Activated T-helper 2 cell treated with anti-CD3 and anti-CD28 coated beads, Interferon-gamma antibody, Interleukin-2, Interleukin-4, amounts not matched to agents 10 μg/mL and 5 μg/mL and 100 μg/mL, durations not matched to agents 14 hours and 24 hours and 36 hours (primary cell): ENCODE data around the gene USP21. TPM values are rescaled to one million over a fixed set of nuclear protein-coding genes. Genes with fewer than 3 reads are reported as not detected.
A peak's percentile ranks its signal among the peaks of the same experiment; 100 is the strongest.

Experiments
- DNase-seq: peaks from one replicate; pipeline ENCODE4 v3.0.0; 2021; ENCODE audit warnings: low spot score
- H3K27ac Mint-ChIP-seq: one replicate; pipeline ENCODE4 v1.8.0; 2021; ENCODE audit warnings: mixed read lengths
- H3K27me3 Mint-ChIP-seq: one replicate; pipeline ENCODE4 v1.8.0; 2021; ENCODE audit warnings: low read depth, mixed read lengths
- H3K36me3 Mint-ChIP-seq: one replicate; pipeline ENCODE4 v1.8.0; 2021; ENCODE audit warnings: low read depth, mixed read lengths
- H3K4me1 Mint-ChIP-seq: one replicate; pipeline ENCODE4 v1.8.0; 2021; ENCODE audit warnings: low read depth, mixed read lengths
- H3K4me3 Mint-ChIP-seq: one replicate; pipeline ENCODE4 v1.8.0; 2021; ENCODE audit warnings: low read depth, mild to moderate bottlenecking, moderate library complexity, mixed read lengths
- H3K9me3 Mint-ChIP-seq: one replicate; pipeline ENCODE4 v1.8.0; 2021; ENCODE audit warnings: mixed read lengths
- intact Hi-C: fragments of 100-400 bp; cut with micrococcal nuclease; formaldehyde crosslinking; loops from one replicate; pipeline ENCODE4 v1.15.1; 2023
- total RNA-seq: library from RNA; stranded (reverse); gene quantifications from 2 replicates; pipeline ENCODE4 v1.2.3, GENCODE V29; 2022

The USP21 gene
- total RNA-seq, 1 donor from 2014 or later: 33.0 TPM

DNA sequence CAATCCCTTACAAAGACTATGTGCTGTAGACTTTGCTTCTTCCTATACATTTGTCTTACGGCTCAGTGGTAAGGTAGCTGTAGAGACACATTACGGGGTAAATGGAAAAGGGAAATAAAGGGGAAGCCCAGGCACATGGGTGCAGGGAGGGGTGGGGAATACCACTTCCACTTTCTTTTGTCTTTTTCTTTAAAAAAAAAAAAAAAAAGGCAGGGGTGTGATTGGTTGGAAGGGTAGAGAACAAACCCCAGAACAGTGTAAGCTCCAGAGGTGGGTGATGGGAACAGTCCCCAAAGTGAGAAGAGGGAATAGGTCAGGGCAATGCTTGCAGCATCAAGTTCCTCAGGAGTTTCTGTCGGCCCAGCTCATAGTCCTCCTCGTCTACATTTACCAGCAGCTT lies 37.5 kb upstream of the USP21 start:
- Mint-ChIP-seq H3K27ac (no peak overlapping the region), H3K36me3 (peaks cover 75% of the 10 kb centered on the region), H3K4me1 (peaks cover 22% of the 10 kb centered on the region), H3K9me3 (no peaks in the 10 kb centered on the region), H3K4me3 (no peak overlapping the region), H3K27me3 (no peaks in the 10 kb centered on the region)
- intact Hi-C loops: no loop called here
- DNase-seq: no peak

DNA sequence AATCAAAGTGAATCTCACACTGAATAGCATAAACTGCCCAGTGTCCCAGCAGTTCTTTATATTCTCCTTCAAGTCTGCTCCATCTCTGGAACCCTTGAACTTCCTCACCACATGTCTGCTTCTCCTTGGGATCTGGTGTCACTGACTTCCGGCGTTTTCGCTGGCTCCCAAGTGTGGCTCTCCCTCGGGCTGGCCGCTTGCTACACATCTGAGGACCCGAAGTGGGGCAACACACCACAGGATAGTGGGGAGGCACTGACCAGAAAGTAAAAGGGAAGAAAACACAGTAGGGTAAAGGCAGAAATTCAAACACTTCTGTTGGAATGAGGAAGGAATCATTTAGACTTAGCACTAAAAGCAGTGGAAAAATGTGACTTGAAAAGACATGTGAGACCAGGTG lies 36.3 kb upstream of the USP21 start:
- Mint-ChIP-seq H3K27ac (no peak overlapping the region), H3K4me1 (peaks cover 29% of the 10 kb centered on the region), H3K9me3 (no peaks in the 10 kb centered on the region), H3K27me3 (no peaks in the 10 kb centered on the region), H3K4me3 (no peak overlapping the region), H3K36me3 (peaks cover 80% of the 10 kb centered on the region)
- intact Hi-C loops: no loop called here
- no peak for DNase-seq

DNA sequence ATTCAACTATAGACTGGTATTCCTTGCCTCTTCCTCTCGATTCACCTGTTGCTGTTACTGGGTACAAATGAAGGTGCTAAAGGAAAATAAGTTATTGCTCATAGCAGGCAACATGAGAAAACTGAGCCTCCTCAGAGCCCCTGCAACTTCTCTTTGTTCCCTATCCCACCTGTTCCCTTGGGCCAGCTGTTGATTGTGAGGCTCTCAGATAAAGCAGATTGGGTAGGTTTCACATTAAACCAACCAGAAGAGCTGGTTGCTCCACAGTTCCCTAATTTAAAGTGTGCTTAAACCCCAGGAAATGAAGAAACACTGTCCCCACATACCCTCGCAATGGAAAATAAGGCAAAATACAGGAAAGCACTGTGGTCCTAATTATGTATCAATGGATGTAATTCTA lies 31.7 kb upstream of the USP21 start:
- Mint-ChIP-seq H3K4me1 (peaks cover 43% of the 10 kb centered on the region), H3K4me3 (no peak overlapping the region), H3K9me3 (no peaks in the 10 kb centered on the region), H3K27me3 (no peaks in the 10 kb centered on the region), H3K36me3 (peaks cover 78% of the 10 kb centered on the region), H3K27ac (no peak overlapping the region)
- DNase-seq: no peak
- intact Hi-C loops: no loop called here

DNA sequence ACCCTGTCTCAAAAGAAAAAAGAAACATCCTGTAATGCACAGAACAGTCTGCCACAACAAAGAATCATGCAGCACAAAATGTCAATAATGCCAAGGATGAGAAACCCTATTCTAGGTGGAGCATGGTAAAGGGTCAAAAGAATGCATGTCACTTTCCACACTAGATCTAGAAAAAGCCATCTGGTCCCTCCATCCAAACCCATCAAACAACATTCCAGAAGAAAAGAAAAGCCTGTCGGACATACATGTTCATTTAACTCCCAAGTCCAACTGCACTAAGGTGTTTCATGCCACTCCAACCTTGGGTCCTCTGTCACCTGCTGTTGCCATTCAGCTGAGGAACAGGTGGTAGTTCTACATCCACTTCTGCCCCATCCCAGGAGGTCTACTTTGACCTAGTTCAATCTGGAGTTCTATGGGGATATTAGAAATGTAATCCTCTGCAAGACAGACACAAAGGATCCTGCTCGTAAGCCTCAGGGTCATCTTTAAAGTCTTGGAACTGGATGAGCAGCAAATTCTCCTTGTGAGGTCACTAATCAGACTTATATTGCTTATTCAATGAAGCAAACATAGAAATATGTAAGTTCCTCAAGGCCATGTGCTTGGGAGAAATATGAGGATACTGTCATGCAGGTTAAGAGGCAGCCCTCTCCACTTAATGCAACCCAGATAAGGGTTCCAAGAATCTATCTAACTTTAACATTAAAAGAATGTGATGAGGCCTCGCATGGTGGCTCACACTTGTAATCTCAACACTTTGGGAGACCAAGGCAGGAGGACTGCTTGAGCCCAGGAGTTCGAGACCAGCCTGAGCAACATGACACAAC lies 30.5 kb upstream of the USP21 start:
- no peak overlapping the region for H3K4me3 Mint-ChIP-seq
- H3K4me1 Mint-ChIP-seq: peaks cover 43% of the 10 kb centered on the region
- peaks cover 67% of the 10 kb centered on the region for H3K36me3 Mint-ChIP-seq
- H3K27ac Mint-ChIP-seq: no peak overlapping the region
- no peak for DNase-seq
- H3K9me3 Mint-ChIP-seq: no peaks in the 10 kb centered on the region
- intact Hi-C loops: no loop called here
- no peaks in the 10 kb centered on the region for H3K27me3 Mint-ChIP-seq

DNA sequence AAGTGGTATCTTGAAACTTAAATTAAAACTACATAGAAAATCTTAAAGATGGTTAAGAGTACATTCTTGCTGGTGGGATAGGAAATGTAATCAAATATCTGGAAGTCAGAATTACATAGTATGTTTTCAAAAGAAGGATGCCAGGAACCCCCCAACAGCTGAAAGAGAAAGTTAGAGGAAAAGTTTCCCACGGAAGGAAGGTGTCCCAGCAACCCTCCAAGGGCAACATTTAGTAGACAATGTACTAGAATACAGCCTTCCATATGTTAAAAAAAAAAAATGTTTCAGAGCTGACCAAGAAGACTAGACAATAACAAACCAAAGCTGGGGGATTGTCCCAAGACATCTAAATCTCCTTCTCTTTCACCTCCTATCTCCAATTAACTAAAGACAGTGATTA lies 29.0 kb upstream of the USP21 start:
- Mint-ChIP-seq H3K27ac (no peak overlapping the region), H3K9me3 (no peaks in the 10 kb centered on the region), H3K36me3 (peaks cover 61% of the 10 kb centered on the region), H3K4me3 (no peak overlapping the region), H3K27me3 (no peaks in the 10 kb centered on the region), H3K4me1 (peaks cover 45% of the 10 kb centered on the region)
- intact Hi-C loops: loop anchor here (5.0 kb wide), 2 partner anchors 58 to 118 kb away; no protein-coding TSS in a partner anchor
- no peak for DNase-seq

DNA sequence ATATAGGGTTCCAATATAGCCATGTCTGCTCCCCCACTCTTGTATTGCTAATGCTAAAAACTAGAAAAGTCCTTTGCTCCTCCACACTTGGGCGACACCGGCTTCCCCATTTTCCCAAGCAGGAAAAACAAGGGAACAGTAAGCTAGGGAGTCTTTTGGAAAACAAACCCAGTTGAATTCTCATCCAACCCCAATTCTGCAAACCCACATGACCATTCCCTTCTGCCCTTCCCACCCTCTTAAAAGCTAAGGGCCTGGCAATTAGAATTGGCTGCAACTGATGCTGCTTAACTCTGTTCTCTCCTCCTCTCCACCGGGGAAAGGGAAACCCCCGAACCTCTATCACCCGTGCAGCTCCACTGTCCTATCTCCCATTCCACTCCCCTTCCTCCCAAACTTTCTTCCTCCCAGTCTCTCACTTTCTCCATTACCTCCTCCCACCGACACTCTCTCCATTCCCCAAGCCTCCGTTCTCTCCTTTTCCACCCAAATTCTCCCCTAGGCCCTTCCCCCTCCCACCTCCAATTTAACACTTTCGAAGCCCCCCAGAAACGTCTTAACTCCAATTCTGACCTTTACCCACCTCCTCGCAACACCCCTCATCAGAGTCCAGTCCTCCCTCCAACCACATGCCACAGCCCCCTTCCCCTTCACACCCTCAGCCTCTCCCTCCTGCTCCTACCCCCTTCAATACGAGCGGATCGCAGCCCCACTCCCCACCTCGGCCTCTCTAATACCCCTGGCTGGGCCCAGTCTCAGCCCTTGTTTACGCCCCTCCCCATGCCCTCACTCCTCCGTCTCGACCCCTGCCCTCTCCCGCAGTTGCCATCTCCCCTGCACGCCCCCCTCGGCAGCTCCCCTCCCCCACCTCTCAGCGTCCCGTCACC lies 27.5 kb upstream of the USP21 start:
- Mint-ChIP-seq H3K27ac (no peak overlapping the region), H3K4me1 (peaks cover 42% of the 10 kb centered on the region), H3K9me3 (no peaks in the 10 kb centered on the region), H3K27me3 (no peaks in the 10 kb centered on the region), H3K36me3 (peaks cover 48% of the 10 kb centered on the region), H3K4me3 (no peak overlapping the region)
- no peak for DNase-seq
- intact Hi-C loops: loop anchor here (1.0 to 5.0 kb wide), 8 partner anchors 14 to 119 kb away; partner anchors contain the start of genes B4GALT3, PPOX and UFC1

DNA sequence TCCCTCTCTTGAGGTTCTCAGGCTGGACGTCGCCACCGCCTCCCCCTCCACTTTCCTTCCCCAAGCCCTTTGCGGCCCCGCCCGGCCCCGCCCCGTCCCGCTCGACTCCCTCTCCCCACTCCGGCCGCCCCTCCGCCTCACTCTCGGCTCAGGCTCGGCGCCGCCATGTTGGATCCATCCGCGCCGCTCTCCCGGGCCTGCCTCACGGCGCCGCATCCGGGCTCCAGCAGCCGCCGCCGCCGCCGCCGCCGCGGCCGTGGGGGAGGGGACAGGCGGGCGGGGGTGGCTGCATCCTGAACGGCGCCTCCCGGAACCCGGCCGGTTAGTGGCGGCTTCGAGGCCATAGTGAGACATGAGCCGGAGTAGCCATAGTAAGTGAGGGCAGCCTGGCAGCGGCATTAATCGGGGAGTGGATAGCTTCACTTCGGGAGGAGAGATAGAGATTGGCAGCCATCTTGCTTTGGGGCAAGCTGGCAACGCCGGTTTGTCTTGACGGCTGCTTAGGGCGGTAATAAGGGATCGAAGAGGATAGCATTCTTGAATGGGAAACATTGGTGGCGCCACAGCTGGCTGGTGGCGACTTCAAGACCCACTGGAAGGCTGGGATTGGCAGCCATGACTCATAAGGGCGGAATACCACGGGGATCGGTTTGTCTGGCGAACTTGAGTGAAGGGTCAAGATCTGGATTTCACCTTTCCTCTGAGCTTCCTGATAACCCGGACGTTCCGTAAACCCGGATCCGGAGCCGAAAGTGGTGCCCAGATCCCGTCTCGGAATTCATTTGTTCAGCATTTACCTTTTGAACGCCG lies 26.7 kb upstream of the USP21 start, which contains the start of gene DEDD:
Gene DEDD (minus strand): TSS at position 258 of the 810 bp plus-strand sequence. CDS start 8,205 bp downstream, outside the sequence.
- peak; percentile 89 for DNase-seq
- H3K9me3 Mint-ChIP-seq: no peaks in the 10 kb centered on the region
- no peak within 1 kb of the TSS for H3K4me3 Mint-ChIP-seq
- H3K36me3 Mint-ChIP-seq: peaks cover 40% of the 10 kb centered on the region
- intact Hi-C loops: loop anchor here (1.0 to 5.0 kb wide), 8 partner anchors 15 to 120 kb away; partner anchors contain the start of genes B4GALT3, PPOX and UFC1
- H3K27ac Mint-ChIP-seq: no peak within 1 kb of the TSS
- no peaks in the 10 kb centered on the region for H3K27me3 Mint-ChIP-seq
- peaks cover 35% of the 10 kb centered on the region for H3K4me1 Mint-ChIP-seq

DNA sequence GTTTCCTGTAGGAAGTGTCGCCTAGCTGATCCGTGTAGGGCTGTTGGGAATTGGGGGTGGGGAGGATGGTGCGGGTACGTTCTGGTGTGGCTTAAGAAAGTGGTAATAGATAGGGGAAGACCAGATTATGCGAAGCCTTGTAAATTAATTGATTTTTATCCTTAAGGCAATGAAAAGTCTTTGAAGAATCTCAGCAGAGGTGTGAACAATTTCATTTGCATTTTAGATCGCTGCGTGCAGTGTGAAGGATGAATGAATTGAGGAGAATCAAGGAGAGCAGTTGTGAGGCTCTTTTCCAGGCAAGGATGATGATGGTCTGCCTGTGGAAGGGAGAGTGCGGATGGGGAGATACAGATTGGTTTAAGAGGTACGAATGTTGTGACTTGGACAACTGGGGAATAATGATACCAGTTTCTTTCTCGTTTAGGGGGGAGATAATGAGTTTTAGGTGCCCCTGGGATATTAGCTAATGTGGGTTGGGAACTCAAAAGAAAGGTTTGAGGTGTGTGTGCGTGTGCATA lies 26.0 kb upstream of the USP21 start:
- Mint-ChIP-seq H3K27ac (no peak overlapping the region), H3K4me1 (peaks cover 32% of the 10 kb centered on the region), H3K4me3 (no peak overlapping the region), H3K36me3 (peaks cover 33% of the 10 kb centered on the region), H3K27me3 (no peaks in the 10 kb centered on the region), H3K9me3 (no peaks in the 10 kb centered on the region)
- intact Hi-C loops: loop anchor here (2.0 to 5.0 kb wide), 4 partner anchors 40 to 121 kb away; partner anchors contain the start of gene B4GALT3
- no peak for DNase-seq

DNA sequence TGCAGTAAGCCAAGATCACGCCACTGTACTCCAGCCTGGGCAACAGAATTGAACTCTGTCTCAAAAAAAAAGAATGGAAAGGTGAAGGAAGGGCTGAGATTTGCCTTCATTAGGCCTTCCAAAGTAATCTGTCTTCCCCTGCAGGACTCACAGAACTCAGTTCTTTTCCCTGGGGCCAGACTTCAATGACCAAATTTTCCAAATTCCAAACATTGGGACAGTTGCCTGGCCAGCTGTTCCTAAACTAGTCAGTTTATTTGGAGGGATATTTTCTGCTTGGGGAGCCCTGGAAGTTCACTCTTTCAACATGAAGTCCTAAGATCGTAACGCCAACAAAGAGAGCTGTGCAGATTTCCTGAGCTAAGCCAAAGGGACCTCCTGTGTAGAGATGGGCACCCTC lies 21.4 kb upstream of the USP21 start:
- no peaks in the 10 kb centered on the region for H3K9me3 Mint-ChIP-seq
- H3K4me1 Mint-ChIP-seq: peaks cover 6% of the 10 kb centered on the region
- intact Hi-C loops: no loop called here

DNA sequence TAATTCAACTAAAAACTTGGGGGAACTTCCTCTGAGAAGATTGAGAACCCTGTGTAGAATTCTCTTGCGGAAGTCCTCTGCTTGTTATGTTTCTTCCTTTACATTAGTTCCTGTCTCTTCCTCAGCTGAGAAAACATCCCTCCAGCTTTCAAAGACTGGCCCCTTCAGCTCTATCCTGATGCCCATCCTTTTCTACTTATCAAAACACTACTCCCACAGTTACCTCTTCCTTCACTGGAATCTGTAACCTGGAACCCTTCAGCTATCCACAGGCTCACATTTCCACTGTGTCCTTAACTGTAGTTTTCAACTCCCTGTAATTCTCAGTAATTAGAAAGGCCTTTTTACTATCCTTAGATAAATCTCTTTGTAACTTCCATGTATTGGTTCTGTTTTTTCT lies 20.9 kb upstream of the USP21 start:
- Mint-ChIP-seq H3K4me3 (no peak overlapping the region), H3K27ac (no peak overlapping the region)

More for the DNA sequence above, 21.4 kb upstream of the USP21 start:
- H3K4me3 Mint-ChIP-seq: no peak overlapping the region
- H3K27me3 Mint-ChIP-seq: no peaks in the 10 kb centered on the region
- no peak overlapping the region for H3K27ac Mint-ChIP-seq
- DNase-seq: no peak
- H3K36me3 Mint-ChIP-seq: peaks cover 5% of the 10 kb centered on the region

DNA sequence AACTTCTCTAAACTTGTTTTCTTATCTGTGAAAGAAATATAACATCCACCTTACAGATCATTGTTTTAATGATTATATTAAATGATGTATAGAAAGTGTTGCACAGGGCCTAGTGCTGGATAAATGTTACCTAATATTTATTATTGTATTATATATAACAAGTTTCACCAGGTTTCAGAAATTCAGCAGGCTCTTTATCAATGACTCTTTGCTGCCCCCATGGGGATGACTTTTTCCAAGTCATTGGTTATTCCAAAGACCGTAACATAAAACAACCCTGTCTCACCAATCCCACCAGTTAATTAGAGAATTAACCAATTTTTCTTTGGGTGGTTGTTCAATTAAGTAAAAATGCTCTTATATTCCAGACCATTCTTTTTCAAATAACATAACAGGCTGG lies 19.5 kb upstream of the USP21 start:
- Mint-ChIP-seq H3K4me3 (no peak overlapping the region), H3K9me3 (no peaks in the 10 kb centered on the region), H3K36me3 (peaks cover 5% of the 10 kb centered on the region), H3K27ac (no peak overlapping the region), H3K4me1 (peaks cover 6% of the 10 kb centered on the region), H3K27me3 (no peaks in the 10 kb centered on the region)
- intact Hi-C loops: no loop called here
- DNase-seq: no peak

More for the DNA sequence above, 20.9 kb upstream of the USP21 start:
- peaks cover 5% of the 10 kb centered on the region for H3K36me3 Mint-ChIP-seq
- intact Hi-C loops: no loop called here
- H3K27me3 Mint-ChIP-seq: no peaks in the 10 kb centered on the region
- H3K9me3 Mint-ChIP-seq: no peaks in the 10 kb centered on the region
- no peak for DNase-seq
- H3K4me1 Mint-ChIP-seq: peaks cover 6% of the 10 kb centered on the region
